NK-92 treated with Interleukin-12 subunit alpha and Interleukin-12 subunit beta, amount 100 ng/mL, for 24 hours (cell line): ENCODE results near the gene CYP27B1.
"Not testable (repeated sequence)": the region's sequence is repeated elsewhere in the genome, so short reads cannot be mapped to it uniquely, and the experiment has no call there.

ENCODE experiments used
- DNase-seq: peaks from one replicate; lab custom pipeline; 2025; lab: John Stamatoyannopoulos, UW

Gene CYP27B1

DNA sequence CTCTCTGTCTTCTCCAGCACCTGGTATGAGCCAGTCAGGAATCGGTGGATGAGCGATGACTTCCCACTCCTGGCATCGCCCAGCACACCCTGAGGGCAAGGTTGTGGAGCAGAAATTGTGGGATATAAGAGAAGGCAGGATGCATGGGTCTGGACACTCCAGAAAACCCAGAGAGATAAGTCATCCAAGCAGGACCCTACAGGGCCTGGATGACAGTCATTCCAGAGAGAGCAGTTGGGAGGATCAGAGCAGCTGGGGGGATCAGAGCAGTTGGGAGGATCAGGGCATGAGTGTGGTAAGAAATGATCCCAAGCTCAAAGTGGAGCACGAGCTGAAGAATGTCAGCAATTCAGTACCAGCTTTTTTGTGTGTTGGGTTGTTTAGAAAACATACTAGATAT, 32.3 kb downstream of the CYP27B1 start:
- DNase-seq: no peak

DNA sequence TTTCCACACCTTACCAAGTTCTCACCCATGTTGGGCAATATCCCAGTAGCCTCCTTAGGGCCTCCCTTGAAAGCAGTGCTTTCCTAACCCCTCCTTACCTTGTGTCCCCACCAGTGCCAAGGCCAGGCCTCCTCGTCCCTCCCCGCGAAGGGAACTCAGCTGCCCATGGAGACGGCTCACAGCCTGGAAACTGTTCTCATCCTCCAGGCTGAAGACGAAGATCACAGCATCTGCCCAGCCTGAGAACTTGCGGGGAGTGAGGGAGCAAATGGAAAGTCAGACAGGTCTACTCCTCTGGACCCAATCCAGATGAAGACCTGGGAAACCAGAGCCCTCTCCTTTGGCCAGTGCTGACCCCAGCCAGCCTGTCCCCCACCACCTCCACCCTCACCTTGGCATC, 33.0 kb downstream of the CYP27B1 start:
- DNase-seq: no peak

DNA sequence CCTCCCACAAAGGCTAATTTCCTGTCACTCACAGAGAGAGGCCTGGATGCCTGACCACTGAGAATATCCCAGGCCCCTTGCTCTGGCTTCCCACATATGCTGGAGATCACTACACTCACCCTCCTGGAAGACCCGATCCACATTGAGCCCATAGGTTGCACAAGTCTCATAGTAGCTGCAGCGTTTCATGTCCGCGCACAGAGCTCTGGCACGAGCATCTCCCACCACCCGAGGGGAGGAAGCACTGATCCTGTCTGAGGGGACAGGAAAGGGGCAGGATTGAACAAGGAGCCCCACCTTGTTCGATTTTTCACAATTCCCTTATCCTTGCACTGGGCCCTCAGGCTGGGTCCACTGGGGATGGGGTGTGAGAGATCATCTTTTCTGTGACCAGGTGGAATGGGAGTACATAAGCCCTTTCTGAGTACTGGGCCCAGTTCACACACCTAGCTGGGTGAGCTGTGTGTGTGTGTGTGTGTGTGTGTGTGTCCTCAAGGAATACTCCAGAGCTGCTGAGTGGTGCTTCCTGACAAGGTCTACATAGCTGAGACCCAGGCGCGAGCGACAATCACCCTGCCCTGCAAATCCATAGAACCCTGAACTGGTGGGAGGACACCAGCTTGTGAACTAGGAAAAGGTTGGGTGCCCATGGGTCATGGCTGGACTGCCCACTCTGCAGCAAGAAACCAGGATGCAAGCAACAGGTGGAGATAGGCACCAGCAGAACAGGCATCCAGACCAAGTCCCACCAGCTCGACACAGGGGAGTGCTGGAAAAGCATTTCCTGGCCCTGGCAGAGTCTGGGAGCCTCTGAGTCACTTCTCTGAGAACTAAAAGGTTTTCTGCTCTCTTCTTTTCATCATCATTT, 33.9 kb downstream of the CYP27B1 start:
- no peak for DNase-seq

DNA sequence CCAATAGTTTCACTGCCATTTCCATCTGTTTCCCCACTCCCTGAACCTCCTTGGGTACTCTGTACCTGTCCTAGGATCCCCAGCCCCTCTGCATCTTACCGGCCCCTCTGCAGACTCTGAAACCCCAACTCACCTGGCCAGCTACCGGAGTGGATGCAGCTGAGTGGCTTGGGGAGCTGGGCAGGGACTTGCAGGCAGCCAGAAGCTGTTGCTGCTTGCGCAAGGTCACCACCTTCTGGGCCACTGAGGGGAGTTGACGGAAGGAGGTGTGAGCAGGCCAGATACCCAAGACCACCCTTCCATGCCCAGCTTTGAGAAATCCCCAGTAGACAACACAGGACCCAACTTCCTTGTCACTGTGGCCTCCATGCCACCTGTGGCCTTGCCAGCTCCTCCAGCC, 34.6 kb downstream of the CYP27B1 start:
- no peak for DNase-seq

DNA sequence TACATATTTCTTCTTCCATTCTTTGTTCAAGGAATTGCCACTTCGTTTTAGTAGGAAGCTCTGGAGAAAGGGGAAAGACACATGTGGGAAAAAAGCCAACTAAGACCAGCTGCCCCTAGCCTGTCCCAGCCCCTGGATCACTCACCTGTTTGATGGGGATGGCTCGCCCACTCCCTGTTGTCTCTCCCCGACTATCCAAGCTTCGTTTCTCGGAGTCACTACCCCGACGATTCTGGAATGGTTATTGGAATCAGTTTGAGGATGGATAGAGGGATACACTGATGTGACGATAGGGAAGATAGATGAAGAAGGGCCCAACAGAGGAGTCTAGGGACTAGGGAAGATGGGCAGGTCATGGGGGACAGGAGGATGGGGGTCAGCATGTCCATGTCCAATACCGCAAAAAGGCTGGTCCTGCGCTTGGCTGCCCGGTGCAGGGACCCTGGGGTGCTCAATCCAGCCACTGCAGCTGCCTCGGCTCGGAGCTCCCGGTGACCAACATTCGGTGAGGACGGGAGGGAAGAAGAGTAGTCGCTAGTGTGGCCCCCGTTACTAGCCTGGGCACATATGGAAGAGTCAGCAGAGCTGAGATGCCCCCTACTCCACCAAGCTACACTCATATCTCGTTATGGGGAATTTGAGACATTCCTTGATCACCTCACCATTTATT, 35.3 kb downstream of the CYP27B1 start:
- no peak for DNase-seq

DNA sequence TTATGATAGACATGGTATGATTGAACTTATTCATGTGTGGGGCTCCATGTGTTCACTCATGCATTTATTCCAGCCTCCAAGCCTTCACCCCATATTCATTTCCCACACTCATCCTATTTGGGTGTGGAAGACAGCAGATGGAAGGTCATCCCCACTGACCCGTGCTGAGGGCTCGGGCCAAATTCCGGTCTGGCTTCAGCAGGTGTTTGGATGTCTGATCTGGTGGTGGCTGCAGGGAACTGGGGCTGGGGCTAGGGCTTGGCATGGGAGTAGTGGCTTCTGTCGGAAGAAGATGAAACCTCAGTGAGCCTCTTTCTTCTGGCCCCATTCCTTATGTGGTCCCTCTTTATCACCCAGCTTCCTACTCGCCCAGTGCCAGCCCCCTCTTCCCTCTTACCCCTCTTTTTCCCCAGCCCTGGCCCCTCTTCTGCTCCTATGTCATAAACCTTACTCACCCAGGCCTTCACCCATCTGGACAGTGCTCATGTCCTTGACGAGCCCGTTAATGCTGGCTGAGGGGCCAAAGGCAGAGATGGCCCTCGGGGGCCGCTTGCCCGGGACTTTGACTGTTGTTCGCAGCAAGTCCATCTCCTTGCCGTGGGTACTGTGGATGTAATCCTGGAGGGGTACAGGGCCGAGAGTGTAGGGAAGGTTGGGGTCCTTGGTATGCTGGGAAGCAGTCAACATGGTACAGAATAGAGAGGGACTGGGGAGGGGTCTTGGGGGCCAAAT, 36.4 kb downstream of the CYP27B1 start:
- no peak for DNase-seq

DNA sequence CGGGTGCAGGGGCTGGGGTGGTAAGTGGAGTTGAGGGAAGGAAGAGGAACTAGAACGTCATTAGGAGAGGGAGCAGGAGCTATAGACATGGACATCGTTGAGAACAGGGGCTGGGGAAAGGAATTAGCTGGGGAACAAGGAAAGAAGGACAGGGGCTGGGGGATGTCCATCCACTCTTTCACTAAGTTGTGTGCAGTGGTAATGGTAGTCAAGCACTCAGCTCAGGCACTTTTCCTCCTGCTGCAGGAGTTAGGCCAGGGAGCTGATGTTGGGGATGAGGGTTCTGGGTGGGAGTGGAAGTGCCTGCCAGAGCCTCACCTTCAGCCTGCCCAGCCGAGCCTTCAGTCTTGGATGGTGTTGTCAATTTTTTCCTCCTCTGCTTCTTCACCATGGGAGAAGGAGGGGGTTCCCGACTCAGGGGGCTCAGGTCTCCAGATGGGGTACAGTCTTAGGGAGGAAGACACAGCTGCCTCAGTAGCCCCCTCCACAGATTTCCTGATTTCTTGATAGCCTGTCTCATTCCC, 37.5 kb downstream of the CYP27B1 start:
- DNase-seq: no peak

DNA sequence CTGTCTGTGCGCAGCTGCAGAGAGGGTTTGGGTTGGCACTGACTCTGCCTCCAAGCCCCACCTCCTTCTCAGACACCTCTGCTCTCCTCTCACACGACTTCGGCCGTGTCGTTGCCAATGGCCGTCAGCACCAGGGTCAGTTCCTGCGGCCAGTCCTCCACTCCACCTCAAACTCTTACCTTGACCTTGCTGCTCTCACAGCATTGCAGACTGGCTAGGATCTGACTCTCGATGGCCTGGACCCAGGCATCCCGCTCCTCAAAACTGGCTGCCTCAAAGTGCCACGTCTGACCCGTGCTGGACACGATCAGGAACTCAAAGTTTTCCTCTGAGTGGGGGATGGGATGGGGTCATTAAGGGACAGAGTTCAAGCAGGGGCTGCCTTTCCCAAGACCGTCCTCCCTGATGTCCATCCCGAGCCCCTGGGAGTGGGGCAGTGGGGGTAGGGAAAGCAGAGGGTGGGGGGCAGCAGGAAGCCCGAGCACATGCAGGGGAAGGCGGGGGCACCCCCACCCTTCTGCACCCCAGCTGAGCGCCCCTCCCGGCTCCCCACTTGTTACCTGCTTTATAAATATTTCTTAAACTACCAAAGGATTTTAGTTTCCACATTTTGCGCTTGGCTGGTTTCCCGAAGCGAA, 39.0 kb downstream of the CYP27B1 start:
- DNase-seq: no peak

DNA sequence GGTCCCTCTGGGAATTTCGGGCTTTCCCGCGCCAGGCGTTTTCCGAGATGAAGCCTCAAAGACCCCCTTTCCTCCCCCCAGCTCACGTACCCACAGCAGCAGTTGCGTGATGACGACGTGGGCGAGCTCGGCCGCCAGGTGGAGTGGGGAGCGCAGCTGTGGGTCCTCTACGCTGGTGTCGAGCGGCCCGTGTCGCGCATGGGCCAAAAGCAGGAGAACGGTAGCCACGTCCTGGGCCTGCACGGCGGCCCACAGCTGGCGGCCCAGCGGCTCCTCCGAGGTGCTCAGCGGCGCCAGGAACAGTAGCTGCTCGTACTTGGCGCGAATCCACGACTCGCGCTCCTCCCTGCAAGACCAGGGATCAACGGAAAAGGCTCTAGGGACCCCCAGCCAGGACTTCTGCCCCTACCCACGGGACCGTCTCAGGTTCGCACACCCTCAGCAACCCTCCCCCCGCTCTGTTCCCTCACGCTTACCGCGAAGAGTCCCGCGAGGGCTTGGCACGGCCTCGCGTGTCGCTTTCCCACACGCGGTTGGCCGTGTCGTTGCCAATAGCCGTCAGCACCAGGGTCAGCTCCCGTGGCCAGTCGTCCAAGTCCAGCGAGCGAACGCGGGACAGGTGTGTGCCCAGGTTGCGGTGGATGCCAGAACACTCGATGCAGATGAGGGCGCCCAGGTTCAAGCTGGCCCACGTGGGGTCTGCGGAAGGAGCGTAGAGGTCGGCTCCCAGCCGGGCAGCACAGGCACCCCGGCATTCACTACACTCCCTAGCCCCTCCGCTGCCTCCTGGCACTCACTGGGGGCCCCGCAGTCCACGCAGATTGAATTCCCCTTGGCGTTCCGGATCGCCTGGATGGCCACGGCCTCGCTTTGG, 39.8 kb downstream of the CYP27B1 start:
- no peak for DNase-seq

DNA sequence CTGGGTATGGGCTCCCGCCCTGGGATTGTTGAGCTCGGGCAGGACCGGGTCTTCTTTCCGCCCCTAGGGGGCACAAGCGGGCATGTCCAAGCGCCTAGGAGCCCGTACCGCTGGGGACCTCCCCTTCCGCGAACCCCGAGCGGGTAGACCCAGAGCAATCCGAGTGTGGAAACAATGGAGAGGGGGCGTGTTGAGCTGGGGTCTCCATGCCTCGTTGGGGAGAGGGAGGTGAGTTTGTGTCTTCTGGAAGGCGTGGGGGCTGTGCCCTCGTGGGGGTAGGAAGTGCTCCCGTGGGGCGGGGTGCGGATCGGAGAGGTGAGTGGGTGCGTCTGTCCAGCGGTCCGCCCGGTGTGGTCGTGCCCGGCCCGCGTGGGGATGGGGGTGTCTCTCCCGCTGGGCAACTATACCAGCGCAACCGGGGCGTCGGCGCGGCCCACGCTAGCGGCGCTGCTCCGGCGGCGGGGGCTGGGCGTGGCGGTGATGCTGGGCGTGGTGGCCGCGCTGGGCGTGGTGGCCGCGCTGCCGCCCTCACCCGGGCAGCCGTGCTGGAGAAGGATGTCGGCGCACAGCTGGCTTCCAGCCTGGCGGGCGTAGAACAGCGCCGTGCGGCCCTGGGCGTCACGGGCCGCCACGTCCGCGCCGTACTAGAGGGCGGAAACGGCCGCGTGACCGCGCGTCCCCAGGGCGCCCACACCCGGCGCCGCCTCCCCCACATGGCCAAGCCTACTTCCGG, 40.6 kb downstream of the CYP27B1 start:
- no peak for DNase-seq

DNA sequence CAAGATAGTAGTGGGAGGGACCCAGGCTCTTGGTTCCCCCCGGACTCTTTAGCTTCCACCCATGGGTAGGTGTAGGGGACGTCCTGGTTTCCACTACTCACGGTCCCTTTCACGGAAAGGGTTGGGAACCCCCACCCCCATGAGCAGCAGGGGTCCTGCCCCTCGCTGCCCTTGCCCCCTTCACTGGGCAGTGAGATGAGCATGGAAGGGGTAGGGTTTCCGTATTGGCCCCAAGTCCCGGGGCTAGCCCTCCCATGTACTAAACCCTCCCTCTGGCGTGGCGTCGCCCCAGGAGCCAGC, 41.1 kb downstream of the CYP27B1 start:
- no peak for DNase-seq

DNA sequence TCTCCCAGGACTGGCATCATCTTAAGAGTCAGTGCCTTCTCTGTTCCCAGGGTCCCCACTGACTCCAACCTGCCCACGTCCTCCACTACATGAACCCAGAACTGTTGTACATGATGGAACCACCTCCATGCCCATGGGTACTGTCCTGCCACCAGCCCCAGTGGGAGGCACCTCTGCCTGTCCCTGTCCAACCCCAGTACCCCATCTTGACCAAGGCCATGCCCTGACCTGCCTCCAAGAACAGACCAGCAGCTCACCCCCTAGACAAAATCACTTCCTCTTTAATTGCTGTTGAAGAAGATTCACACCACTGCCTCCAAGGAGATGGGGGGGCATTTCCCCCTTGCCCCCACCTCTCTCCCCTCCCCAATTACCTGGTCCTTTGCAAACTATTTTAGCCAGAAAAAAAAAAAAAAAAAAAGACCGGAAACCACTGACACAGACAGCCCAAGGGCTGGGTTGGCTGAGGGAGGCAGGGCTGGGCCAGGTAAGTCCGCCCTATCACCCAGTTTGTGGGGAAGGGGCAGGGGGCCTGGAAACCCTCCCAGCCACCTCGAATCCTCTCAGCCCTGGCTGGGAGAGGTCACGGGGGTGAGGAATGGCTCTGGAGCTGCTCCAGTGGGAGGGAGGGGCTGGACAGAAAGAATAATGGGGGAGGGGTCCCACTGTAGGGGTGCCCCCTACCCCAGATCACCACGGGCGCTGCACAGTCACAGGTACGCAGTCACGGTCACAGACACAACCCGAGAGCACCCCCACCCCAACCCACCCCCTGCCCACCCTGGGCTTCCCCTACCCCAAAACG, 41.7 kb downstream of the CYP27B1 start:
- no peak for DNase-seq

DNA sequence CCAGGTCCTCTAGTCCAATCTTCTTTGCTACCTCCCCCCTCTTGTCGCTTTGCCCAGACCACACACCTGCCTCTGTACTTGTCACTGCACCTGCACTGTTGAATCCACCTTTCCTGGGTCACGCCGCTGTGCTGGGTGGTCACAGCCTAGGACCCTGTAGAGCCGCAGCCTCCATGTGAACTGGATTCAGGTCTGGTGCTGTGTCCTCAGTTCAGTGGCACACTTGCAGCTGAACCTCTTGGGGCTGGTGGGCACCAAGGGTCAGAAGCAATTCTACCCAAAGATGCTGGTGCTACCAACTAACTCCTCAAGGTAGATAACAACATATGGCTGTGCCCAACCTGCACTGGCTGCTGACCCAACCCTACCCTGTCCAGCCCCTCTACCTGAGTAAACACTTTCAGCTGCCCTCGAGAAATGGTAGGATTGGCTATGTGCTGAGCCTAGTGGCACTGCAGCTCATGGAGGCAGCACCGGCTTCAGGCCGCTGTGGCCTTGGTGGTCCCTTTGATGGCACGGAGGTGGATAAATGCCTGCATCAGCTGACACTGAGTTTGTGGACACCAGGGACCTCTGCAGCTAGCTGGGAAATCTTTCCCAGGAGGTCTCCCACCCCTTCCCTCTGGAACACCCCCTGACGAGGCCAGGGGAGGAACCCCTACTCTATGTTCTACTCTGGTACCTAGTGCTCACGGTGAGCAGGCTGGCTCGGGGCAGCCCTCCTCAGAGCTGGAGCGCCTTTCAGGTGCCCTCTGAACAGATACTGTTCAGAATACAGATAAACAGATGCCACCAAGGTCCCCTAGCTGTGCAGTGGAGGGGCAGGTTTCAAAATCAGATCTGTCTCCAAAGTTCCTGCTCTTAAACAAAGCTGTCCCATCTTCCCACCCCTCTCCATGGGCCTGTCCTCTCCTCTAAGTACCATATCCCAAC, 42.6 kb downstream of the CYP27B1 start:
- DNase-seq: no peak

DNA sequence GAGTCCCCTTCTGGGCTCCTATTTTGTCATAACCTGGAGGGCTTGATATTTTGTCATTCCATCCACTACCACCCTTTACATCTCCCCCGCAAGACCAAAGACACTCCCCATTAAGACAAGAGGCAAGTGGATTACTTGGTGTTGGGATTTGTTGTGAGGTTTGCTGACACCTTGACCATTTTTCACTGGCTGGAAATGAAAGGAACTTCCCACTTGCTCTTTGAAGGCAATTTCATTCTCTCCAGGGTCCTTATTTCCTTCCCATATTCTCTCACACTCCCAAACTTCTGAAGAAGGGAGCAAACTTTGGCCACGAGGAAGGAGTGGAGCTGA, 43.3 kb downstream of the CYP27B1 start:
- DNase-seq: no peak

DNA sequence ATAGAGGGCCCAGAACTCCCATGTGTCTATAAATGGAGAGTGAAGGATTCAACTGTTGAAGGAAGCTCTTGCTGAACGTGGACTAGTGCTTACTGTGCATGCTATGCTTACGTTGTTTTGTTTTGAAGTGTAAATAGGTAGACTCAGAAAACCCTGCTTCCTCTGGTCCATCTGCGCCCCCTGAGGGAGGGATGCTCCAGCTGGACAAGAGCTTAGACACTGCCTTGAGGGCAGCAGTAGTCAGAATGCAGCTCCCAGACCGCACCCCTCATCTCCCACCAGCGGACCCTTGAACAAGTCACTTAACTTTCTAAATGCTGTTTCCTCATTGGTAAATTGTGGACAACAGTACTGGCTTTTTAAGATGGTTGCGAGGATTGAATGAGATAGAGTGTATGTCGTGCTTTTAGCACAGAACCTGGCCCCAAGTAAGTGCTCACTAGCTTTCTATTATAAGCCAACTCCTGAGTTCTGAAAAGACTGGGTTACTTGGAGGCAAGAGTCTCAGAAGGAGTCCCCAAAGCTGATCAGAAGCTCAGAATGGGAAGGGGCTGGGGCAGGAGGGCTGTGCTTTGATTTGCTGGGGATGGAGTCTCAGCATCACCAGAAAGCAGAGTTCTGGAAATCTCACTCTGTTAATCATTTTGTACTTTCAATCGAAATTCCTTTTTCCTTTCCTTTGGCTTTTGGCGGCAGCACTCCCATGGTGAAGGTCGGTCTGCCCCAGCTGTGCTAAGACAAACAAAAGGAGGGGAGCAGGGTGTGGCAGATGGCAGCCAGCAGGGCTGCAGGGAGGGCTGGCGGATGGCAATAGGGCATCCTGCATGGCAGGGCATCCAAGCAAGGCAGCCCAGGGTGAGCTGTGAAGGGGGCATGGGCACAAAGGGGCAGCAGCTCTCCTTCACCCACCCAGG, 43.9 kb downstream of the CYP27B1 start:
- no peak for DNase-seq

DNA sequence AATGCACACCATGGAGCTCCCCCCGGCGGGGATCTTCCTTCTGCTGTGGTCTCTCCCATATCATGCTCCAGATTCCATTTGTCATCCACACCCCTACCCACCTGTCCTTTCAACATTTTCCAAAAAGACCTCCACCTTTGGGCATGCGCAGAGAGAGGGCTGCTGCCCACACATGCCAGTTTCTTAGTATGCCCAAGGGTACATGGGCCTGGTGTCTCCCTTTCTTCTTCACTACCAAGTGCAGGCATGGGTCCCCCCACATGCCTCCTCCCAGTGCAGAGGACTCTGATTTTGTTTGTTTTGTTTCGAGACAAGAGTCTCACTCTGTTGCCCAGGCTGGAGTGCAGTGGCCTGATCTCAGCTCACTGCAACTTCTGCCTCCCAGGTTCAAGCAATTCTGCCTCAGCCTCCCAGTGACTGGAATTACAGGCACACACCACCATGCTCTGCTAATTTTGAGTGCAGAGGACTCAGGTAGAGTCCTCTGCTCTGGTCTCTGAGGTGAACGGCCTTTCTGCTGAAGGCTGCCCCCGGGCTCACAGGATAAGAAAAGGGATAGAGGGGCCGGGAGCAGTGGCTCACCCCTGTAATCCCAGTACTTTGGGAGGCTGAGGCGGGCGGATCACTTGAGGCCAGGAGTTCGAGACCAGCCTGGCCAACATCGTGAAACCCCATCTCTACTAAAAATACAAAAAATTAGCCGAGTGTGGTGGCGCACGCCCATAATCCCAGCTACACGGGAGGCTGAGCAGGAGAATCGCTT, 44.9 kb downstream of the CYP27B1 start:
- not testable (repeated sequence) for DNase-seq
